Right cardiac atrium (tissue), 5 donors: ENCODE data around the gene GLRA2. TPM values are rescaled to one million over a fixed set of nuclear protein-coding genes. Genes with fewer than 3 reads are reported as not detected.
A peak's percentile ranks its signal among the peaks of the same experiment; 100 is the strongest.

Experiments
- ATAC-seq, 2 donors: fragments of 200-7000 bp; cut with Tn5 transposase; one replicate each; pipeline versions ENCODE4 v1.8.0 to v1.9.1; 2020; ENCODE audit warnings: moderate library complexity in 2 of 2, mild to moderate bottlenecking in 1 of 2
- DNase-seq, 3 donors: peaks; one replicate each; pipeline ENCODE4 v3.0.0-alpha.2; 2020
- H3K27ac ChIP-seq: one replicate; pipeline ENCODE4 v1.5.1; 2013; ENCODE audit warnings: mild to moderate bottlenecking, low read length, control low read depth, moderate library complexity
- H3K27me3 ChIP-seq: one replicate; pipeline ENCODE4 v1.6.1; 2013; ENCODE audit not compliant: control insufficient read depth, insufficient read depth
- H3K4me1 ChIP-seq: one replicate; pipeline ENCODE4 v1.6.1; 2013; ENCODE audit warnings: low read length; ENCODE audit not compliant: control insufficient read depth, insufficient read depth
- H3K4me3 ChIP-seq: one replicate; pipeline ENCODE4 v1.5.1; 2013; ENCODE audit warnings: low read length, control low read depth
- H3K9me3 ChIP-seq: one replicate; pipeline ENCODE4 v1.6.1; 2013; ENCODE audit warnings: low read length; ENCODE audit not compliant: control insufficient read depth
- WGBS: extraction: QIAGEN DNeasy Blood & Tissue Kit; methylation state at CpG from one replicate; pipeline ENCODE4 v1.1.7; 2013; 5-methylcytosine and 5-hydroxymethylcytosine counted together
- intact Hi-C, 4 donors: fragments of 100-400 bp; cut with DNase I; formaldehyde crosslinking; loops; one replicate each; pipeline versions ENCODE4 v1.11.0 to v1.14.0; 2022 to 2023
- polyA plus RNA-seq: library from polyadenylated mRNA; stranded (reverse); fragments of 200-250 nt; gene quantifications from one replicate; pipeline ENCODE4 v1.2.3, GENCODE V29; 2013
- total RNA-seq, 4 donors: library from RNA; stranded (reverse); fragmentation: NEBNext Ultra II Directional; extraction: Animal tissue kit (Norgen Biotek cat#: 25700); gene quantifications; one replicate each; pipeline ENCODE4 v1.2.1, GENCODE V29; 2021
- donor health status: healthy with polysubstance abuse.
- donor health status: DM: no; HTN: yes; CAD: no.
- donor health status: DM: no; HTN: no; CAD: no.
- donor health status: DM: no; HTN: yes; CAD: no; lungs with severe emphysema.
- donor health status: DM: yes; HTN: yes; CAD: no.

The GLRA2 gene
- total and polyA plus RNA-seq, 5 donors: not detected

GRCh38 chrX:14509325-14510057 is 19.8 kb upstream of the GLRA2 start:
- Histone ChIP-seq H3K9me3 (no peaks in the 10 kb centered on the region), H3K27me3 (no peaks in the 10 kb centered on the region), H3K4me1 (no peaks in the 10 kb centered on the region), H3K27ac (no peak overlapping the region), H3K4me3 (no peak overlapping the region)
- DNase-seq (no peak), ATAC-seq (no peak)
- 82% methylated on average over 4 of the region's 4 CpGs for WGBS
- intact Hi-C loops: no loop called here

DNA sequence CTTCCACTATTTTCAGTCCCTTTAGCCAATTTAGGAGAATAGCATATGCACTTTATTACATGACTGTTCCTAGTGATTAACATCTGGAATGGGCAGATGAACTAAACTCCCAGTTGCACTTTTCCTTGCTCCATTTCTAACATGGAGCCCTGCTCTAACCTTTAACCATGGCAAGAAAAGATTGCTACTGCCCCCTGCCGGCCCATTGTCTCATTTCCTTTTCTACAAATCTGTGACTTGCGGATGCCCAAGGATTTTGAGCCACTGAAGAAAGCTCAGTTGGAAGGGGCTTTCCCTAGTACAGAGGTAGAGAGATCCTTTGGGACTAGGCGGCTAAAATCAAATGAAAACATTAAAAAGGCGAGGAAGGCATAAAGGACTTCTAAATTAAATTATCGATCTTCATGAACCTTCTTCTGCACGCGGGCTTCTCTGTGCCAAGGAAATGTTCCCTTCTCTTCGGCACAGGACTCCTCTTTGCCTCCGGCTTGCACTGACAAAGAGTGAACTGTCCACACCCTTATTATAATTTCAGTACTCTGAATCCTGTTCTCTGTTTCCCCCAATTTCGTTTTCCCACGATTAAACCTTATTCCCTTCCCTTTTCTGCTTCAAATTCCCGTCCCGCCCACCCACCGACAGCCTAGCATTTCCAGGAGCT is 577 bp upstream of the GLRA2 start:
- peak; percentile 24 to 74 (median 57) for DNase-seq
- Histone ChIP-seq H3K27me3 (no peaks in the 10 kb centered on the region), H3K9me3 (no peaks in the 10 kb centered on the region), H3K27ac (no peak overlapping the region), H3K4me1 (no peaks in the 10 kb centered on the region), H3K4me3 (no peak overlapping the region)
- 12% methylated on average over 14 of the region's 14 CpGs for WGBS
- no peak for ATAC-seq
- intact Hi-C loops: loop anchor here in 1 of 4 donors (2.0 kb wide), 1 partner anchor 490 kb away; no protein-coding TSS in a partner anchor

- H3K9me3 ChIP-seq: no peaks in the 10 kb centered on the region
- ATAC-seq (no peak), DNase-seq (no peak)
- 69% methylated on average over 1 of the region's 1 CpG for WGBS
- no peaks in the 10 kb centered on the region for H3K27me3 ChIP-seq
- H3K4me1 ChIP-seq: no peaks in the 10 kb centered on the region
- intact Hi-C loops: no loop called here
- no peak overlapping the region for H3K27ac ChIP-seq
- no peak overlapping the region for H3K4me3 ChIP-seq
These were observed 4.5 kb downstream of the GLRA2 start for GRCh38 chrX:14533867-14534266.

- intact Hi-C loops: no loop called here
- Histone ChIP-seq H3K4me3 (no peak overlapping the region), H3K27ac (no peak overlapping the region), H3K9me3 (no peaks in the 10 kb centered on the region), H3K4me1 (no peaks in the 10 kb centered on the region), H3K27me3 (no peaks in the 10 kb centered on the region)
- no peak for DNase-seq
- WGBS: 73% methylated on average over 4 of the region's 4 CpGs
- ATAC-seq: no peak
These were observed 16.9 kb downstream of the GLRA2 start for GRCh38 chrX:14546190-14546589.

- DNase-seq: no peak
- Histone ChIP-seq H3K4me3 (no peak overlapping the region), H3K27me3 (no peaks in the 10 kb centered on the region), H3K27ac (no peak overlapping the region), H3K9me3 (no peaks in the 10 kb centered on the region), H3K4me1 (peaks cover 2% of the 10 kb centered on the region)
- intact Hi-C loops: no loop called here
- no peak for ATAC-seq
- 8% methylated on average over 3 of the region's 3 CpGs for WGBS
These were observed 24.9 kb downstream of the GLRA2 start for GRCh38 chrX:14554131-14554715.

- Histone ChIP-seq H3K4me3 (no peak overlapping the region), H3K27ac (no peak overlapping the region), H3K4me1 (no peaks in the 10 kb centered on the region), H3K27me3 (no peaks in the 10 kb centered on the region), H3K9me3 (no peaks in the 10 kb centered on the region)
- DNase-seq (no peak), ATAC-seq (no peak)
- intact Hi-C loops: no loop called here
- 81% methylated on average over 2 of the region's 2 CpGs for WGBS
These were observed 34.7 kb downstream of the GLRA2 start for GRCh38 chrX:14564058-14564457.

- H3K4me1 ChIP-seq: no peaks in the 10 kb centered on the region
- ATAC-seq: no peak
- intact Hi-C loops: no loop called here
- H3K27me3 ChIP-seq: no peaks in the 10 kb centered on the region
- no peaks in the 10 kb centered on the region for H3K9me3 ChIP-seq
- no peak overlapping the region for H3K27ac ChIP-seq
- 32% methylated on average over 2 of the region's 2 CpGs for WGBS
- H3K4me3 ChIP-seq: no peak overlapping the region
- DNase-seq: no peak
These were observed 43.8 kb downstream of the GLRA2 start for GRCh38 chrX:14573161-14573560.

DNA sequence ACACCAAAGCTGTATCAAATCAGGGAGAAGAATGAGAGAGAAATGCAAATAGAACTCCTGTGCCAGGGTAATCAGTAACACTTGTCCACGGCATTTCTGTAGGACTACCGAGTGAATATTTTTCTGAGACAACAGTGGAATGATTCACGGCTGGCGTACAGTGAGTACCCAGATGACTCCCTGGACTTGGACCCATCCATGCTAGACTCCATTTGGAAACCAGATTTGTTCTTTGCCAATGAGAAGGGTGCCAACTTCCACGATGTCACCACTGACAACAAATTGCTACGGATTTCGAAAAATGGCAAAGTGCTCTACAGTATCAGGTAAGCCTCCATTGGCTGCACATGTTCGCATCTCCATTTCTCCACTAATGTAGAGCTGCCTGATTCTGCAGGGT is 51.7 kb downstream of the GLRA2 start:
- H3K4me3 ChIP-seq: no peak overlapping the region
- DNase-seq: no peak
- no peaks in the 10 kb centered on the region for H3K27me3 ChIP-seq
- no peak for ATAC-seq
- no peak overlapping the region for H3K27ac ChIP-seq
- 93% methylated on average over 8 of the region's 8 CpGs for WGBS
- H3K9me3 ChIP-seq: no peaks in the 10 kb centered on the region
- intact Hi-C loops: no loop called here
- no peaks in the 10 kb centered on the region for H3K4me1 ChIP-seq

DNA sequence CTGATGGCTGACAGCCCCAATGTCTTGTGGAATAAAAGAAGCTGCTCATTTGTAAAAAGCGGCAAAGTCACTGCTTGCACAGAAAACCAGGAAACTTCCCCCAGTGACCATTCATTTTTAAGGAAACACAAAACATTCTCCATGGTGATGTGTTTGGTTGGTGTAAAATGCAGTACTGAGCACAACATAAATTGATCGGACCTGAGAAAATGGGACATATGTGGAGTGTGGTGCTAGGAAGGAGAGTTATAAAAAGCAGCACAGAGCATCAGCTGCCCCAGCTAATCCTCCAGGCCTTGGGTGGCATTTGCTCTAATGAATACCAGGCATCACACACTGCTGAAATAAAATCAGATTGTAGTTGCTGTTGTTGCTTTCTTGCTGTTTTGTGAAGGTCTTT is 55.2 kb downstream of the GLRA2 start:
- ATAC-seq: no peak
- no peaks in the 10 kb centered on the region for H3K9me3 ChIP-seq
- no peak overlapping the region for H3K27ac ChIP-seq
- intact Hi-C loops: no loop called here
- H3K4me1 ChIP-seq: no peaks in the 10 kb centered on the region
- WGBS: 92% methylated on average over 2 of the region's 2 CpGs
- no peak overlapping the region for H3K4me3 ChIP-seq
- DNase-seq: no peak
- H3K27me3 ChIP-seq: no peaks in the 10 kb centered on the region

GRCh38 chrX:14590216-14590615 is 60.9 kb downstream of the GLRA2 start:
- DNase-seq: no peak

DNA sequence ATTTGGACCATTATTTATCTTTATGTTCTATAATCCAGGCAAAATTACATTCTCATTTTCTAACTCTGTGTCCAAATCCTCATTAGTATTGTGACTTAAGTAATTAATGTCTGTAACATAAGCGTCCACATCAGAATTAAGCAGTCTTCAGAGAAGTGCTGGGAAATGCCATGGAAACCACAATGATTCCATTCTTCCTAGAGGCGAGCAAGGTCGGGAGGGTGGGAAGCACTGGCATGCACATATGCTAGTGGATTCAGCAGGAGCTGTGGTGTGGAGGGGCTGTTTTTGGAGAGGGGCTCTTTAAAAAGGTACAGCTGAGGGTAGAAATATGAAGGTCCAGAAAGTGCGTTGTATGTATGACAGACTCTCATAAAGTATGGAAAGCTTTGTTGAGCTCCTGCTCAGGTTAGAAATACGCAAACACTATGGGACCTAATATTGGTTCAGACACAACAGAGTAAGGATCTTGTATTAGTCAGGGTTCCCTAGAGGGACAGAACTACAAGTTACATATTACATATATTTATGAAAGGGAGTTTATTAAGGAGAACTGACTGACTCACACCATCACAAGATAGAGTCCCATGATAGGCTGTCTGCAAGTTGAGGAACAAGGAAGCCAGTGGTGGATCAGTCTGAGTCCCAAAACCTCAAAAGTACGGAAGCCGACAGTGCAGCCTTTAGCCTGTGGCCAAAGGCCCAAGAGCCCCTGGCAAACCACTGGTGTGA is 61.5 kb downstream of the GLRA2 start:
- intact Hi-C loops: no loop called here
- H3K4me1 ChIP-seq: no peaks in the 10 kb centered on the region
- WGBS: 90% methylated on average over 7 of the region's 7 CpGs
- no peak overlapping the region for H3K27ac ChIP-seq
- no peaks in the 10 kb centered on the region for H3K9me3 ChIP-seq
- no peak for ATAC-seq
- no peak overlapping the region for H3K4me3 ChIP-seq
- DNase-seq: no peak
- no peaks in the 10 kb centered on the region for H3K27me3 ChIP-seq

More at GRCh38 chrX:14590216-14590615, 60.9 kb downstream of the GLRA2 start:
- intact Hi-C loops: no loop called here
- WGBS: 80% methylated on average over 2 of the region's 2 CpGs
- H3K27me3 ChIP-seq: no peaks in the 10 kb centered on the region
- no peak overlapping the region for H3K4me3 ChIP-seq
- no peak overlapping the region for H3K27ac ChIP-seq
- ATAC-seq: no peak
- no peaks in the 10 kb centered on the region for H3K4me1 ChIP-seq
- H3K9me3 ChIP-seq: no peaks in the 10 kb centered on the region
